Measurements from ENCODE around the gene FAM89B.

- TF ChIP-seq, protein P1, sequence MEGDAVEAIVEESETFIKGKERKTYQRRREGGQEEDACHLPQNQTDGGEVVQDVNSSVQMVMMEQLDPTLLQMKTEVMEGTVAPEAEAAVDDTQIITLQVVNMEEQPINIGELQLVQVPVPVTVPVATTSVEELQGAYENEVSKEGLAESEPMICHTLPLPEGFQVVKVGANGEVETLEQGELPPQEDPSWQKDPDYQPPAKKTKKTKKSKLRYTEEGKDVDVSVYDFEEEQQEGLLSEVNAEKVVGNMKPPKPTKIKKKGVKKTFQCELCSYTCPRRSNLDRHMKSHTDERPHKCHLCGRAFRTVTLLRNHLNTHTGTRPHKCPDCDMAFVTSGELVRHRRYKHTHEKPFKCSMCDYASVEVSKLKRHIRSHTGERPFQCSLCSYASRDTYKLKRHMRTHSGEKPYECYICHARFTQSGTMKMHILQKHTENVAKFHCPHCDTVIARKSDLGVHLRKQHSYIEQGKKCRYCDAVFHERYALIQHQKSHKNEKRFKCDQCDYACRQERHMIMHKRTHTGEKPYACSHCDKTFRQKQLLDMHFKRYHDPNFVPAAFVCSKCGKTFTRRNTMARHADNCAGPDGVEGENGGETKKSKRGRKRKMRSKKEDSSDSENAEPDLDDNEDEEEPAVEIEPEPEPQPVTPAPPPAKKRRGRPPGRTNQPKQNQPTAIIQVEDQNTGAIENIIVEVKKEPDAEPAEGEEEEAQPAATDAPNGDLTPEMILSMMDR (IDR thresholded peaks at IDR 0.05) = no peak
- no peak for TF ChIP-seq POLR2A (IDR thresholded peaks at IDR 0.05)
Measured at GRCh38 chr11:65579291-65579690, 7.0 kb downstream of the FAM89B start.
